RPMI8226 (cell line): ENCODE data around the gene MRPL18.
"Not testable (repeated sequence)": the region's sequence is repeated elsewhere in the genome, so short reads cannot be mapped to it uniquely, and the experiment has no call there.

Experiments
- DNase-seq: peaks from one replicate; pipeline ENCODE4 v3.0.0-alpha.2; 2015

The MRPL18 gene

DNA sequence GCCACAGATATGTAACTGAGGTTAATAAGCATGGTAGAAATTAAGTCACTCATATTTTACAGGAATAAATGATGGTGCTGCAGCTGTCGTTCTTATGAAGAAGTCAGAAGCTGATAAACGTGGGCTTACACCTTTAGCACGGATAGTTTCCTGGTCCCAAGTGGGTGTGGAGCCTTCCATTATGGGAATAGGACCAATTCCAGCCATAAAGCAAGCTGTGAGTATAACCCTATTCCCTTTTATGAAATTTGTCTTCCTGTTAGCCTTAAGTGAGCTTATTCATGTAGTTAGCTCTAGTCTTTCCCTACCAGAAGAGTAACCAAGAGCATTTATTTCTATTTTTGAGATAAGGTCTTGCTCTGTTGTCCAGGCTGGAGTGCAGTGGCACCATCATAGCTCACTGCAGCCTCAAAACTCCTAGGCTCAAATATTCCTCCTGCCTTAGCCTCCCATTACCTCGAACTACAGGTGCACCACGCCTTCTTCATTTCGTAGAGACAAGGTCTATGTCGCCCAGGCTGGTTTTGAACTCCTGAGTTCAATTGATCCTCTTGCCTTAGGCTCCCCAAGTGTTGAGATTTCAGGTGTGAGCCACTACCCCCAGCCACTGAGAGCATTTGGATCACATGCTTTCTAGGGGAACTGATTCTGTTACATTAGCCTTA, 12.9 kb upstream of the MRPL18 start:
- no peak for DNase-seq

GRCh38 chr6:159778131-159778530, 12.1 kb upstream of the MRPL18 start:
- no peak for DNase-seq

GRCh38 chr6:159778542-159779103, 11.6 kb upstream of the MRPL18 start:
- no peak for DNase-seq

GRCh38 chr6:159788276-159788675, 2.0 kb upstream of the MRPL18 start:
- peak; percentile 21 for DNase-seq

GRCh38 chr6:159788753-159789376, 1.4 kb upstream of the MRPL18 start:
- DNase-seq = peak; percentile 53

- peak; percentile 100 for DNase-seq
Measured at GRCh38 chr6:159789377-159790148, 704 bp upstream of the MRPL18 start, which contains the start of gene TCP1. Gene TCP1, minus strand, starts transcription at chr6:159789602. Its CDS starts 134 bp downstream, at chr6:159789468.

- peak; percentile 56 for DNase-seq
Measured at GRCh38 chr6:159790956-159791598, 810 bp downstream of the MRPL18 start.

GRCh38 chr6:159794976-159795375, 4.7 kb downstream of the MRPL18 start:
- not testable (repeated sequence) for DNase-seq

DNA sequence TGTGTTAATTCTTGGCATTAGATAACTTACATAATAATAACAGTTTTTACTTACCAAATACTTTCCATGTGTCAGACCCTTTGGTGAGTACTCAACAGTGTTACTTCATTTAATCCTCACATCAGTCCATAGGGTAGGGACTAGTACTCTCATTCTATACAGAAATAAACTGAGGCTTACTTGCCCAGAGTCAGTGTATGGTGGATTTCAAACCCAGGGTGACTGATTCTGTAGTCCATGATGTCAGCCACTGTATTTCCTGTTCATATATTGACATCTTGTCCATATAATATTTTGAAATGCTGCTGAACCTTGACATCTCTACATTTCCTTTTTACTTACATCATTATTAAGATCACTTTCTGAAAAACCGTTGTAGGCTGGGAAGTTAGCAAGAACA, 7.3 kb downstream of the MRPL18 start:
- no peak for DNase-seq

- no peak for DNase-seq
Measured at GRCh38 chr6:159800141-159800865, 10.0 kb downstream of the MRPL18 start, which contains the start of gene PNLDC1. Gene PNLDC1, plus strand, starts transcription at chr6:159800276. Its CDS starts 32 bp downstream, at chr6:159800308.

GRCh38 chr6:159801935-159802334, 11.7 kb downstream of the MRPL18 start:
- DNase-seq = no peak

DNA sequence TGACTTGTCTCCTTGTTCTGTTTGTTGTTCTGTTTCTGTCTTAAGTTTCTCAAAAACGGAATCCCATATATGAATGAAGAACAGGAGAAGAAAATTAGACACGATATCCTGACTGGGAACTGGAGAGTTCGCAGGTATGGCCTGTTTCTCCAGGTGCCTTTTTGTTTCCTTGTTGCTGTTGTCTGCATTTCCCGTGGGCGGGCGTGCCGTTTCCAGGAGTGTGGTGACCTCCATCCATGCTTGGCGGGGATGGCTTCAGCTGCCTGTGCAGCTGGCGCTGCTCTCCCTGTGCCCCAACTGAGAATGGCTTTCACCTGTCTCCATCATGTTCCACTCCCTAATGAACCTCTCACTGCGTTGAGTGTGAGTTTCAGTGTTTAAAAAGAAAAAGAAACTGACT, 14.2 kb downstream of the MRPL18 start:
- DNase-seq = no peak

DNA sequence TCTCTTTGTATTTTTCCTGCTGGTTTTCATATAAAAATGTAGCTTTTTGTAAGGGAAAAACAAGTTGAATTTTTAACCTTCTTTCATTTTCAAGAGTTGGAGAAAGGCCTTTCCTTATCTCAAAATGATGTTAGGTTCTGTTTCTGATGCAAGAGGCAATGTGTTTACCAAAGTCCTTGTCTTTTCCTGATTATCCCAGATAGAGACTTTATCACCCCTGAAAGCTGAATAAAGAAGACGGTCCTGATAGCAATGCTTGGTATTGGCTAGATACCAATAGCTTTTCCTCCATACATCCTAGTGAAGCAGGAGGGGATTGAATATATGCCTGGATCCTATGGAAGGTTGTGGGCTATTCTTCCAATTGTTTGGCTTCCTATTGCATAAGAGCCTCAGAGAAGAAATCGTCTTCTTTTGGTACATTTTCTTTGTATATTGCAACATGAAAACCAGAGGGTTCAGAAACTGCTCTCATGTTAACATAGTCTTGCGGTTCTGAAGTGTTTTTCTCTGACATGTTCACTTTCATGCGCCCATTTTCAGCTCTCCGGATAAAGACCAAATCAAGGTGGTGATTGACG, 15.3 kb downstream of the MRPL18 start:
- DNase-seq = no peak

DNA sequence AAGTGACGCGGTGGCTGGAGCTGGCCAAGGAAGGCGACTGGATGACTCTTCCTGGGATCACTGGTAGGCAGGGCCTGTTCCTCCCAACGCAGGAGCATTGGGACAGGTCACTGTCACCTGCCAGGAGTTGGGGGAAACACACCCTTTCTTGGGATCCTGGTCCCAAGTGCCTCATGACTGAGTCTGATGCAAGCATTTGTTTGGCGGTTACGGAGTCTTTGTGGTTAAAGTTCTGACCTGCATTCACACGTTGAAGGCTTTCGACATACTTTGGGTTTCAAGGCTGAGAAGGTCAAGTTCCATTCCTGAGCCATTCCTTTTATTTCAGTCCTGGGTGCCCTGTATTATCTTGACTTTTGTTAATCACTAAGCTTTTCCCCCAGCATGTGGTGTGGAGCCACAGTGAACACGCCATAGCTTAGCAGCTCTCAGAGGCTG, 15.8 kb downstream of the MRPL18 start:
- DNase-seq = no peak

GRCh38 chr6:159807150-159807858, 17.0 kb downstream of the MRPL18 start:
- DNase-seq = no peak

DNA sequence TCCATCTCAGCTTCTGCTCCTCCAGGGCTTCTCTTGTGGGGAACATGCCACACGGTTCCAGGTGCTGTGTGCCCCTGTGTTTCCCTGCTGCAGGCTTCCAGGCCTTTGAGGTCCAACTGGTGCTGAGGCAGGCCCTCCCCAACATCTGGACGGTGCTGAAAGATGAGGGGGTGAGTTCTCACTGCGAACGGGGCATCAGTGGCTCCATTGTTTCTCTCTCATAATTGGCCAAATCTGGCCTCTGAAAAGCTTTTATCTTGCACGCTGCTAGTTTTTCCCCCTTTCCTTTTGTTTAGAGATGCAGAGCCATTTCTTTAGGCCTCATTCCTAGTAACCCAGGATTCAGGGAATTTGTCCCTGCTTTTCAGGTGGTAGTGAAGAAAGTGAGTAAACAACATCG, 18.4 kb downstream of the MRPL18 start:
- no peak for DNase-seq

DNA sequence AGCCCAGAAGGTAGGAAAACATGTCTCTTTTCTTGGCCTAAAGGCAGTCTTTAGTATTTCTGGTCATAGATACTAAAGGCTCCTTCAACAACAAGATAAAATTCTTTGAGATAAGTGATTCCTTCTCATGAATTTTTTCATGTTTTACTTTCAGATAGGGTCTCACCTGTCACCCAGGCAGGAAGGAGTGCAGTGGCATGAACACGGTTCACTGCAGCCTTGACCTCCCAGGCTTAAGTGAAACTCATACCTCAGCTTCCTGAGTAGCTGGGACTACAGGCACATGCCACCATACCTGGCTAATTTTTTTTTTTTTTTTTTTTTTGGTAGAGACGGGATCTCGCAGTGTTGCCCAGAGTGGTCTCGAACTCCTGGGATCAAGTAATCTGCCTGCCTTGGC, 18.9 kb downstream of the MRPL18 start:
- no peak for DNase-seq

DNA sequence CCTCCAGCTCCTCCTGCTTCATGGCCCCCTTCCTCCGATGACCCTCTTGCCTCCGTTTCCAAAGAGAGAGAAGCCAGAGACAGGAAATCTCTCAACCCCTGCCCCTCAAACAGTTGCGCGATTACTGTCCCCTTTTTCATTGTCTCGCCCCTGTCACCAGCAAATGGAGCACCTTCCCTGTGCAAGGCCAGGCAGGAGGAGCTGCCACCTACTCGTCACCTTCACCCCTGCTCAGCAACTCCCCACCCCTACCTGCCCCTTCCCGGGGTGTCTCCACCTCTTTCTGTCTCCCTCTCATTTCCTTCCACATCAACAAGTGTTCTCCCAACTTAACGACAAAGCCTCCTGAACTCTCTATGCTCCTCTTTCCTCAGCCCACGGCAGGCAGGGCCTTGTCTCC, 23.5 kb downstream of the MRPL18 start:
- no peak for DNase-seq

GRCh38 chr6:159815410-159815809, 25.1 kb downstream of the MRPL18 start:
- no peak for DNase-seq

DNA sequence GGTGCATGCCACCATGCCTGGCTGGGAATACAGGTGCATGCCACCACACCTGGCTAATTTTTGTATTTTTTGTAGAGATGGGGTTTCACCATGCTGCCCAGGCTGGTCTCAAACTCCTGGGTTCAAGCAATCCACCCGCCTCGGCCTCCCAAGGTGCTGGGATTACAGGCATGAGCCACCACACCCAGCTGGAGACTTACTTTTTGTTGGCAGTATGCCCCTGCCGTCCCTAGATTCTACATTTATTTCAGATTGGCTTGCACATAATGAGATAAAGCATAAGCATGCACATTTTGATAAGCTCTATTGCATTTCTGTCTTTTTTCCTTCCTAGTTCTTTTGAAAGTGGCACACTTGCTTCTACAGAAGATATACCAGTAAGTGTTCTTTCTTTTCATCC, 26.5 kb downstream of the MRPL18 start:
- DNase-seq = not testable (repeated sequence)
